ENCODE data around the gene POP7.
"Not testable (repeated sequence)": the region's sequence is repeated elsewhere in the genome, so short reads cannot be mapped to it uniquely, and the experiment has no call there.

Gene POP7

DNA sequence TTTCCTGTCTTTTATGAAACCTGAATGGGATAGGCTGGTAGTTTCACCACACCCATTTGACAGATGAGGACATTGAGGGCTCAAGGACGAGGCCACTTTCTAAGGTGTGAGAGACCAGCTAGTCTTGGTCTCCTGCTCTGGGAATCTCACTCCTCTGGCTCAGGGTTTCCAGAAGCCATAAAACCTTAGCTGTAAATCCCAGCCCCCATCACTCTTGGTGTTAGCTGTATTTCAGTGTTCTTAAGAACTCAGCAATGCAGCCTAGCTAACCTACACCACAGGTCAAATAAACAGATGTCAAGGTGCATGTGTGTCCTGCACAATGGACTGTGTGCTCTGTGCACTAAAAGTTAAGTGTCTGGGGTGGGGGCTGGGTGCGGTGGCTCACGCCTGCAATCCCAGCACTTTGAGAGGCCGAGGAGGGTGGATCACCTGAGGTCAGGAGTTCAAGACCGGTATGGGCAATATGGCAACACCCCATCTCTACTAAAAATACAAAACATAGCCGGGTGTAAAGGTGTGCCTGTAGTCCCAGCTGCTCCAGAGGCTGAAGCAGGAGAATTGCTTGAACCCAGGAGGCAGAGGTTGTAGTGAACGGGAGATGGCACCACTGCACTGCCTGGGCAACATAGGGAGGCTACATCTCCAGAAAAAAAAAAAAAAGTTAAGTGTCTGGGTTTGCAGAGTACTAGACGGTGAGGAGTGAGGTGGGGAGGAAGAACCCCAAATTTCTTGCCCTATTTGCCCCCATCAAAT is 13.8 kb downstream of the POP7 start:
- TF ChIP-seq ZNF274 (IDR thresholded peaks at IDR 0.05; ENCODE audit: low read depth, low read length), result no peak
- no peak for TF ChIP-seq YY1 (IDR thresholded peaks at IDR 0.05; ENCODE audit: insufficient read depth, insufficient read length)
- TF ChIP-seq SUZ12 (IDR thresholded peaks at IDR 0.05; ENCODE audit: extremely low read depth, insufficient read depth, insufficient read length), result no peak
- no peak for DNase-seq (ENCODE audit: low read depth, low spot score)
- Histone ChIP-seq H3K9me3 (ENCODE audit: insufficient read depth, low read length) (no peaks in the 10 kb centered on the region; the same call in 1 of the 2 replicates), H3K4me3 (ENCODE audit: insufficient read length, low read depth) (peak overlapping the region; percentile 39), H3K9ac (ENCODE audit: insufficient read length, low read depth) (peak overlapping the region; percentile 59), H3K36me3 (ENCODE audit: insufficient read depth, insufficient read length, low read length) (no peaks in the 10 kb centered on the region), H3K4me1 (ENCODE audit: insufficient read depth, insufficient read length) (peaks cover 4% of the 10 kb centered on the region), H3K27me3 (ENCODE audit: insufficient read depth, insufficient read length) (peaks cover 41% of the 10 kb centered on the region)

- no peaks in the 10 kb centered on the region for H3K36me3 ChIP-seq (ENCODE audit: insufficient read depth, insufficient read length, low read length)
- no peaks in the 10 kb centered on the region; the same call in 1 of the 2 replicates for H3K9me3 ChIP-seq (ENCODE audit: insufficient read depth, low read length)
- H3K27me3 ChIP-seq (ENCODE audit: insufficient read depth, insufficient read length), result peaks cover 41% of the 10 kb centered on the region
- peaks cover 4% of the 10 kb centered on the region for H3K4me1 ChIP-seq (ENCODE audit: insufficient read depth, insufficient read length)
- peak within 1 kb of the TSS; percentile 39 for H3K4me3 ChIP-seq (ENCODE audit: insufficient read length, low read depth)
- TF ChIP-seq YY1 (IDR thresholded peaks at IDR 0.05; ENCODE audit: insufficient read depth, insufficient read length), result no peak
- TF ChIP-seq ZNF274 (IDR thresholded peaks at IDR 0.05; ENCODE audit: low read depth, low read length), result no peak
- TF ChIP-seq SUZ12 (IDR thresholded peaks at IDR 0.05; ENCODE audit: extremely low read depth, insufficient read depth, insufficient read length), result no peak
- peak within 1 kb of the TSS; percentile 64 for H3K9ac ChIP-seq (ENCODE audit: insufficient read length, low read depth)
- no peak for DNase-seq (ENCODE audit: low read depth, low spot score)
Measured at GRCh38 chr7:100720279-100720670, 14.4 kb downstream of the POP7 start, which contains the start of gene EPO. Gene EPO, plus strand, starts transcription at chr7:100720468. Its CDS starts 513 bp downstream, at chr7:100720981.

- no peak for DNase-seq (ENCODE audit: low read depth, low spot score)
- Histone ChIP-seq H3K9me3 (ENCODE audit: insufficient read depth, low read length) (no peaks in the 10 kb centered on the region; the same call in 1 of the 2 replicates), H3K4me1 (ENCODE audit: insufficient read depth, insufficient read length) (peaks cover 4% of the 10 kb centered on the region), H3K36me3 (ENCODE audit: insufficient read depth, insufficient read length, low read length) (no peaks in the 10 kb centered on the region), H3K4me3 (ENCODE audit: insufficient read length, low read depth) (peak overlapping the region; percentile 39), H3K27me3 (ENCODE audit: insufficient read depth, insufficient read length) (peaks cover 41% of the 10 kb centered on the region), H3K9ac (ENCODE audit: insufficient read length, low read depth) (peak overlapping the region; percentile 64)
- TF ChIP-seq SUZ12 (IDR thresholded peaks at IDR 0.05; ENCODE audit: extremely low read depth, insufficient read depth, insufficient read length), result no peak
- TF ChIP-seq YY1 (IDR thresholded peaks at IDR 0.05; ENCODE audit: insufficient read depth, insufficient read length), result no peak
- no peak for TF ChIP-seq ZNF274 (IDR thresholded peaks at IDR 0.05; ENCODE audit: low read depth, low read length)
Measured at GRCh38 chr7:100720671-100721504, 15.0 kb downstream of the POP7 start.

DNA sequence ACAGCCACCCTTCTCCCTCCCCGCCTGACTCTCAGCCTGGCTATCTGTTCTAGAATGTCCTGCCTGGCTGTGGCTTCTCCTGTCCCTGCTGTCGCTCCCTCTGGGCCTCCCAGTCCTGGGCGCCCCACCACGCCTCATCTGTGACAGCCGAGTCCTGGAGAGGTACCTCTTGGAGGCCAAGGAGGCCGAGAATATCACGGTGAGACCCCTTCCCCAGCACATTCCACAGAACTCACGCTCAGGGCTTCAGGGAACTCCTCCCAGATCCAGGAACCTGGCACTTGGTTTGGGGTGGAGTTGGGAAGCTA is 15.5 kb downstream of the POP7 start:
- H3K4me1 ChIP-seq (ENCODE audit: insufficient read depth, insufficient read length), result peaks cover 4% of the 10 kb centered on the region
- no peaks in the 10 kb centered on the region for H3K36me3 ChIP-seq (ENCODE audit: insufficient read depth, insufficient read length, low read length)
- peak overlapping the region; percentile 56 for H3K9ac ChIP-seq (ENCODE audit: insufficient read length, low read depth)
- H3K4me3 ChIP-seq (ENCODE audit: insufficient read length, low read depth), result no peak overlapping the region
- TF ChIP-seq ZNF274 (IDR thresholded peaks at IDR 0.05; ENCODE audit: low read depth, low read length) (no peak), YY1 (IDR thresholded peaks at IDR 0.05; ENCODE audit: insufficient read depth, insufficient read length) (no peak), SUZ12 (IDR thresholded peaks at IDR 0.05; ENCODE audit: extremely low read depth, insufficient read depth, insufficient read length) (no peak)
- peaks cover 41% of the 10 kb centered on the region for H3K27me3 ChIP-seq (ENCODE audit: insufficient read depth, insufficient read length)
- no peak for DNase-seq (ENCODE audit: low read depth, low spot score)
- no peaks in the 10 kb centered on the region; the same call in 1 of the 2 replicates for H3K9me3 ChIP-seq (ENCODE audit: insufficient read depth, low read length)

GRCh38 chr7:100722480-100723212 is 16.7 kb downstream of the POP7 start:
- Histone ChIP-seq H3K27me3 (ENCODE audit: insufficient read depth, insufficient read length) (peaks cover 41% of the 10 kb centered on the region), H3K9ac (ENCODE audit: insufficient read length, low read depth) (no peak overlapping the region)

GRCh38 chr7:100723732-100724275 is 17.9 kb downstream of the POP7 start:
- Histone ChIP-seq H3K27me3 (ENCODE audit: insufficient read depth, insufficient read length) (peaks cover 41% of the 10 kb centered on the region), H3K9ac (ENCODE audit: insufficient read length, low read depth) (no peak overlapping the region), H3K4me3 (ENCODE audit: insufficient read length, low read depth) (no peak overlapping the region), H3K36me3 (ENCODE audit: insufficient read depth, insufficient read length, low read length) (no peaks in the 10 kb centered on the region), H3K9me3 (ENCODE audit: insufficient read depth, low read length) (no peaks in the 10 kb centered on the region), H3K4me1 (ENCODE audit: insufficient read depth, insufficient read length) (peaks cover 4% of the 10 kb centered on the region)
- no peak for TF ChIP-seq ZNF274 (IDR thresholded peaks at IDR 0.05; ENCODE audit: low read depth, low read length)
- TF ChIP-seq YY1 (IDR thresholded peaks at IDR 0.05; ENCODE audit: insufficient read depth, insufficient read length), result no peak
- no peak for TF ChIP-seq SUZ12 (IDR thresholded peaks at IDR 0.05; ENCODE audit: extremely low read depth, insufficient read depth, insufficient read length)
- no peak for DNase-seq (ENCODE audit: low read depth, low spot score)

More at GRCh38 chr7:100722480-100723212, 16.7 kb downstream of the POP7 start:
- no peak for TF ChIP-seq ZNF274 (IDR thresholded peaks at IDR 0.05; ENCODE audit: low read depth, low read length)
- no peak for TF ChIP-seq YY1 (IDR thresholded peaks at IDR 0.05; ENCODE audit: insufficient read depth, insufficient read length)
- TF ChIP-seq SUZ12 (IDR thresholded peaks at IDR 0.05; ENCODE audit: extremely low read depth, insufficient read depth, insufficient read length), result no peak
- Histone ChIP-seq H3K9me3 (ENCODE audit: insufficient read depth, low read length) (no peaks in the 10 kb centered on the region; the same call in 1 of the 2 replicates), H3K36me3 (ENCODE audit: insufficient read depth, insufficient read length, low read length) (no peaks in the 10 kb centered on the region), H3K4me1 (ENCODE audit: insufficient read depth, insufficient read length) (peaks cover 4% of the 10 kb centered on the region), H3K4me3 (ENCODE audit: insufficient read length, low read depth) (no peak overlapping the region)
- DNase-seq (ENCODE audit: low read depth, low spot score), result no peak

GRCh38 chr7:100724364-100724763 is 18.4 kb downstream of the POP7 start:
- not testable (repeated sequence) for H3K9ac ChIP-seq (ENCODE audit: insufficient read length, low read depth); H3K4me3 ChIP-seq (ENCODE audit: insufficient read length, low read depth); H3K4me1 ChIP-seq (ENCODE audit: insufficient read depth, insufficient read length); H3K9me3 ChIP-seq (ENCODE audit: insufficient read depth, low read length); DNase-seq (ENCODE audit: low read depth, low spot score); H3K36me3 ChIP-seq (ENCODE audit: insufficient read depth, insufficient read length, low read length)
- peaks cover 40% of the 10 kb centered on the region for H3K27me3 ChIP-seq (ENCODE audit: insufficient read depth, insufficient read length)
